GM19463 (cell line): ENCODE measurements around the gene DOK7.

ENCODE experiments used
- ATAC-seq: cut with Tn5 transposase; IDR thresholded peaks from one replicate; pipeline ENCODE4 v1.9.1; 2021; ENCODE audit warnings: mild to moderate bottlenecking, moderate library complexity; ENCODE audit not compliant: unreplicated experiment

The DOK7 gene

DNA sequence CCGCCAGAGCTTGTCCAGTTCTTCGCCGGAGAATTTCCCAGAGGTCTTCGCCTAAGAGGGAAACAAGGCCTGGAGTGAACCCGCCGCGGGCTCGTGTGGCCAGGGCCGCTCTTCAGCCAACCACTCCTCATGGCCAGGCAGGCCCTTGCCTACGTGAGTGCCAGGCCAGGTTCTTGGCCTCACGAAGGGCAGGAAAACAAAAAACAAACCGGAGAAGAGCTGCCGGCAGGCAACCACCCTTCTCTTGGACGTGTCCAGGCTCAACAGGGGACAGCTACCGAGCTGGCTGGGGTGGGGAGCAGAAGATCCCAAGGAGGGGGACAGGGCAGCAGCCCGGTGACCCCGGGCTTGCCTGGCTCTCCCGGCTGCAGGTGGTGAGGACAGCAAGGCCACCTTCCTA, 55.8 kb downstream of the DOK7 start:
- ATAC-seq = no peak

DNA sequence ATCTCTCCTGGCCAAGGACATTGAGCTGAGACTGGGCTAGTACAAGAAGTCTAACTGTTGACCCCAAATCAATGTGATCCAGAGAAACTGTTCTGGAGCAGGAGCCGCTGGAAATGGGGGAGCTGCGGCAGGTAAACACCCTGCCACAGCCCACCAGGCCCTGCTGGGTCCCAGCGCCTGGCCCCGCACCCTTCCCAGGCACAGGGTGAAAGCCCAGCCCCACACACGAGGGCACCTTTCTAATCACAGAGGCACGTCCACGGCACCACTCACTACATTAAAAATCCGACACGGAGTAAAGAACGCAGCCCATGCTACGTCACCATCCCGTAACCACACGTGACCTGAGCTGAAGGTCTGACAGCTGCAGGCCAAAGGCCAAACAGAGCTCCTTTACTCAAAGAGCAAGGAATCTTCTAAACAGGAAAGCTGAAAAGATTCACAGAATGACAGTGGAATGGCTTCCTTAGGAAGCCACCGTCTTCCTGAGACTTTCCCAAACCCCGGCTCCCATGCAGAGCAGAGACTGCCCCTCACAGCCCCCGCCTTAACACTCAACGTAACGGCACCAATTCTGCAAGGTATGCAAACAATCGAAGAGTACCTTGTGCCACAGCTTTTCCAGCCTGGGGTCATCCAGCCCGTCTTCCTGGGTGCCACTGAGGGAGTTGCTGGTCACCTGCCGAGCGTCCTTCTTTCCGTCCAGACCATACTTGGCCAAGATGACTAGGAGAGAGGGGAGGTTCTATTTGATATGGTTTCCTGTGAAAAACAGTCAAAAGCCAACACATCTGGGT, 56.6 kb downstream of the DOK7 start:
- no peak for ATAC-seq

GRCh38 chr4:3520276-3520675, 57.2 kb downstream of the DOK7 start:
- ATAC-seq = no peak

DNA sequence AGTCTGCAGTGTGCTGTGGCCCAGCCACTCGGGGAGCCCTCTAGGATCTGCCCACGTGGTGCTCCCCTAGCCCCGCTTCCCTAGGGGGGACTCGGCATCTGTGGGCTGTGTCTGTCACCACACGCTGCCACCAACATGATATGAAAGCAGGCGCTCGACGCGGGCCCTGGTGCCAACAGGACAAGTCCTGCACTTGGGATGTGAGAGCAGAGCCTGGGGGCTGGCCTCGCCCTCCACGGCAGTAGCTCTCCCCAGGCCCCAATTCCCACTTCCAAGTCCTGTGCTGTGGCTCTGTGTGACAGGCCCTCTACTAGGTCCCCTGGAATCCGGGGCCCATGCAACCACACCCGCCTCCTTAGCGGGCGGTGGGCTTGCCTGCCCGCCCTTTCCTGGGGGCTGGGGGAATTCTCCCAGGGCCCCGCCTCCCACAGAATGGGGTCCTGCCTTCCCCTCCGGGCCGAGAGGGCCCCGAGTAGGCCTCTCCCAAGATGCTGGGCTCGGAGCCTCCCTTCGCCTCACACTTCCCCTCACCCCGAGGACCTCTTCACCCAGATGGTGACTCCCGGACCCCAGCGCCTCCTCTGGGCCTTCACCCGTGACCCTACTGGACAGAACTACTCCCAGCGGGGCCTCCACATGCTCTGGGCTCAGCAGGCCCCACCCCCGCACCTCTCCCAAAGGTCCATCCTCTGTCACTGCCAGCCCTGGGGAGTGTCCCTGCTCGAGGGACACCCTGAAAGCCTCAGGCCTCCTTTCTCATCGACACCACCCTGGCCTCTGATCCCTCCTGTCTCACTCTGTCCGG, 57.9 kb downstream of the DOK7 start:
- ATAC-seq = no peak

DNA sequence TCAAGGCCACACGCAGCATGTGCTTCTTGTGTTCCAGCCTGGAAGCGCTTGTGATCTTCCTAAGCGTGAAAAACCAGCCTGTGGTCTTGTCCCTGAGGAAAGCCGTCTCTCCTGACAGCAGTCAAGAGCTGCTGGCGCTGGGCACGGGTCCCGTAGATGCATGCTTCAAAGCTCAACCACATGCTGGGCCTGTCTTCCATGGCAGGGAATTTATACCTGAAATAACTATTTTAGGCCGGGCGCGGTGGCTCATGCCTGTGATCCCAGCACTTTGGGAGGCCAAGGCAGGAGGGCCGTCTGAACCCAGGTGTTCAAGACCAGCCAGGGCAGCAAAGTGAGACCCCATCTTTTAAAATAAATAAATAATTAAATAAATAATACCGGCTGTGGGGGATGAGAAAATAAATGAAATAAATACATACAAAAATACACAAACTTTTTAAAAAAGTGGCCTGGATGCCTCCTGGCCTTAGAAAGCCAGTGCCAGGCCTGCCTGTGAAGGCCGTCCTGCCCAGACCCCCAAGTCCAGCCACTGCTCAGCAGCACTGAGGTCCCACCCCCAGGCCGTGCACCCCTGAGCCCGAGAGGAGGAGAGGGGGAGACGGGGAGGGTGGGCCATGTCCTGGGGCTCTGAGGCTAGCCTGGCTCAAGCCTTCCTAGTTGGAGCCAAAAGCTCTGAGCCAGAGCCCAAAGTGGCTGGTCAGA, 58.7 kb downstream of the DOK7 start:
- ATAC-seq = no peak

DNA sequence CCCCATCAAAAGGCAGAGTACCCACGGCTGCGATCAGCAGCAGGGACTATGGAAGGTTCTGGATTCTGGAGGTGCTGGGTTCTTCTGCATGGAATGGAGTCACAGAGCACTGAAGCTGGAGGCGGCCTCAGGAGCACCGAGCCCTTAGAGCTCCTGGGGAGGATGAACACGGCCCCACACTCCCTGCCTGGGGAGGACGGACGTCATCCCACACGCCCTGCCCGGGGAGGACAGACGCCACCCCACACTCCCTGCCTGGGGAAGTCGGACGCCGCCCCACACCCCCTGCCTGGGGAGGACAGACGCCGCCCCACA, 59.2 kb downstream of the DOK7 start:
- ATAC-seq = no peak

- ATAC-seq = no peak
These were observed 59.5 kb downstream of the DOK7 start for GRCh38 chr4:3522651-3523050.

- no peak for ATAC-seq
These were observed 60.1 kb downstream of the DOK7 start for GRCh38 chr4:3523146-3523627.

GRCh38 chr4:3523628-3524221, 60.6 kb downstream of the DOK7 start:
- no peak for ATAC-seq

- ATAC-seq = no peak
These were observed 61.2 kb downstream of the DOK7 start for GRCh38 chr4:3524349-3524748.

- ATAC-seq = no peak
These were observed 61.8 kb downstream of the DOK7 start for GRCh38 chr4:3524920-3525319.

GRCh38 chr4:3525532-3526430, 62.7 kb downstream of the DOK7 start:
- no peak for ATAC-seq

- no peak for ATAC-seq
These were observed 63.4 kb downstream of the DOK7 start for GRCh38 chr4:3526456-3526855.

GRCh38 chr4:3527101-3527913, 64.2 kb downstream of the DOK7 start:
- no peak for ATAC-seq

DNA sequence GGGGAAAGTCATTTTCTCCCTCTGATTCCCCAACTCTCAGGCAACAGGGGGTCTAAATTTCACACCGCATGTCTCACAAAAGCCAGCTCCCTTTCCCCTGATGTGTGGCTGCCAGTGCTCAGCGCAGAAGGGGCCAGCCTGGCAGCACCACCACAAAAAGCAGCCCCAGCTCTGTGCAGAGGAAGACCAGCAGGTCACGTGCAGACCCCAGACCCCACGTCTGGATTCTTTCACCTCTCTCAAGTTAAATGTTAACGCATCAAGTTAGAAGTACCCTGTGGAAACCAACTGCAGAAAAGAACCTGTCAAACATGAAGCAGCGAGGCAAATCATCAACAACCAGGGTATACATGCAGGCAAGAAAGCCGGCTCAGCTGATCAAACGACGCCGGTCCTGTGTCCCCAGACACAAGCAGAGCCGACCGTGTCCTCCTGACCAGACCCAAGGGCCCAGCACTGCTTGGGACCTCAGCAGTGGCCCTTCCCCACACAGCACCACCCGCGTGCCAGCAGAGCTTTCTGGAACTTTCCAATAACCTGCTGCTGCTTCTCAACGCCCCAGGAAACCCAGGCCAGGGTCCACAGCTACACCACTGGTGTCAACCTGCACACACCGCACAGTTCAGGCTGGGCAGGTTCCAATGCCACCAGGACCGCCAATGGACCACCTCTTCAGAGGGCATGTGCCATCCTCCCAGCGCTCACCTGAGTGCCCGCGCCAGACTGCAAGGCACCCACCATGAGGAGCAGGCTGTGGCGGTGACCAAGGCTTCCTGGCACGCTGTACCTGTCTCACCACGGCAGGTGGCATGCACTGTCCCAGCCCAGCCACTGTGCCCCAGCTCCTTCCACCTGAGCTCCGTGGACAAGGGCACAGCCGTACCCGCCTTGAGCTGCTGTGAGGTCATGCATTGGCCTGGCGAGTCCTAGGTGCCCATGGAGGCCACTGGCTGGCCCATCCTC, 65.1 kb downstream of the DOK7 start:
- ATAC-seq = no peak

DNA sequence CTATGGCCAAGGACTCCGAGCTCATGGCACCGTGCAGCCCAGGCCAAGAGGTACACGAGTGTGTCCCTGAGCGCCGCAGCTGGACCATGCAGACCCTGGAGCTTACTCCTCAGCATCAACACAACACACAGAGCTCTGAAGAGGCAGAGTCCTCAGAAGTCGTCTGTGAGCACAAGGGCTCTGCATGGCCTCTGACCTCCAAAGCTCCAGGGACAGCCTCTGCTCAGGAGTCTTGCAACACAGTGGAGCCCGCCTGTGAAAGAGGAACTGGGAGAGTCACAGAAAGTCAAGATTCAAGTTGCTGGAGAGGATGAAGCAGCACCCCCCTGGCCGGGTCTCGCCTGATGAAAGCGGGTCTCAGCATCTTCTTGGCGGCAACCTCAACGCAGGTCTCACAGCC, 66.3 kb downstream of the DOK7 start:
- no peak for ATAC-seq

DNA sequence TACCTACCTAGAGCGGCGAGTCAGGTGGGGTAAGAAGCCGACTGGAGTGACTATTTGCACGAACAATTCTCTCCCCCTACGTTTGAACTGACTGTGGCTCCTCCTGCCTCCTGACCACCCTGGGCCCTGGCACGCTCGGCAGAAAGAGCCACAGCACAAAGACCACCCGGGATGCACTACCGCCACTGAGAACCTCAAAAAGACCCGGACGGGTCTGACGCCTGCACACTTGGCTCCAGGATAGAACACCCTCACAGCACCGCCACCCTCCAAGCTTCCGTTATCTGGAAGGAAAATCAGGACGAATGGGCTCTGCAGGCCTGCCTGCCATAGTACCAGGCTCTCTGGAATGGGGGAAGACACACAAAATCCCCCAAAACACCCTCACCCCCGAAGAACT, 66.9 kb downstream of the DOK7 start:
- no peak for ATAC-seq

DNA sequence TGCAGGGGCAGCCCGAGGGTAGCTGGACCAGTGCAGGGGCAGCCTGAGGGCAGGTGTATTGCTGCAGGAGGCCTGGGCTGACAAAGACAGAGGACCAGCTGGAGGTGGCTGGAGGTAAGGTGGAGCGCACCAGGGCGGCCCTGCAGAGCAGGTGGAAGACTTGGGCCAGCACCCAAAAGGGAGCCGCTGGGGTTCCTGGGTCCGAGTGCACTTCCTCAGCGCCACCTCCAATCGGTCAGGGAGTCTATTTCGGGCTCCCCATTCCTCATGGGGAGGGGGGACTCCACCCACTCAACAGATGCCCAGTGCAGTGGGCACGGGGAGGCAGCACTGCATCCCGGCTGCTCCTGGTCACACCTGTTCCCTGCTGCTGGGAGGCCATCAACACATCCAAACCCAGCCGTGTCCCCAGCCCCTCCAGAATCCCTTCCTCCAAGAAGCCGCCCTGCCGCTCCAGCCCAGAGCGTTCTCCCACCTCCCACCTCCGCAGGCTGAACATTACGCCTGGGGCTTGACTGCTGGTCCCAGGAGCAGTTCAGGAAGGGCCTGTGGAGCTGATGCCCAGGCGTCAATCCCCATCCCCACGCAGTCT, 67.7 kb downstream of the DOK7 start:
- no peak for ATAC-seq
